GM12878 (cell line): Measurements from ENCODE around the gene TMA16. TPM values are rescaled to one million over a fixed set of nuclear protein-coding genes. Genes with fewer than 3 reads are reported as not detected.

Experiments used
- ATAC-seq: fragments of 200-7000 bp; cut with Tn5 transposase; 3 replicates; pipeline ENCODE4 v1.9.1; 2020; ENCODE audit warnings: mild to moderate bottlenecking, moderate library complexity
- BruUV-seq: library from RNA; stranded (reverse); fragments of 400-500 nt; replicated peaks from 2 replicates; lab custom pipeline; 2021; lab: Mats Ljungman, UMichigan
- CTCF ChIA-PET: fragments of 300-600 bp; sonication (Branson Sonifier 250); formaldehyde crosslinking; extraction: SDS; loops from one replicate; lab custom pipeline; 2021; ENCODE audit warnings: inconsistent platforms; lab: Yijun Ruan, JAX
- POLR2A ChIA-PET: fragments of 350-600 bp; formaldehyde crosslinking; extraction: SDS; loops from one replicate; lab custom pipeline; 2021; ENCODE audit warnings: inconsistent platforms; lab: Charles Lee
- RAD21 ChIA-PET: fragments of 300-600 bp; sonication (Branson Sonifier 250); formaldehyde crosslinking; loops from one replicate; lab custom pipeline; 2023; ENCODE audit warnings: antibody characterized with exemption; ENCODE audit not compliant: unreplicated experiment; lab: Charles Lee
- SMC1A ChIA-PET: fragments of 300-600 bp; sonication (Branson Sonifier 250); formaldehyde crosslinking; loops from one replicate; lab custom pipeline; 2023; ENCODE audit not compliant: unreplicated experiment, uncharacterized antibody; lab: Charles Lee
- DNase-seq: peaks from one replicate; pipeline ENCODE4 v3.0.0-alpha.2; 2011; ENCODE audit warnings: low read depth, low spot score
- FAIRE-seq: peaks from 3 replicates; lab custom pipeline; 2011; peaks lifted over from hg19 to GRCh38; lab: Jason Lieb, UNC
- H2AFZ ChIP-seq: 2 replicates; pipeline ENCODE4 v1.6.0; 2011; ENCODE audit warnings: low read depth, low read length, control low read depth; ENCODE audit not compliant: control insufficient read depth
- H3K27ac ChIP-seq: 2 replicates; pipeline ENCODE4 v1.5.1; 2011; ENCODE audit warnings: control low read depth; ENCODE audit not compliant: control insufficient read depth, insufficient read depth
- H3K27me3 ChIP-seq, 2 experiments: replicated peaks in 1 of 2; 2 replicates each; pipeline versions ENCODE4 v1.6.0 to v1.6.1; 2011; ENCODE audit warnings: low read length in 1 of 2; ENCODE audit not compliant: control insufficient read depth in 2 of 2, insufficient read depth in 2 of 2
- H3K36me3 ChIP-seq, 2 experiments: 2 replicates each; pipeline ENCODE4 v1.5.1; 2011; ENCODE audit warnings: low read length in 1 of 2; ENCODE audit not compliant: control insufficient read depth in 2 of 2, insufficient read depth in 2 of 2
- H3K4me1 ChIP-seq: 2 replicates; pipeline ENCODE4 v1.6.1; 2011; ENCODE audit warnings: mild to moderate bottlenecking, low read length, moderate library complexity, mixed read lengths; ENCODE audit not compliant: control insufficient read depth, insufficient read depth
- H3K4me2 ChIP-seq: 2 replicates; pipeline ENCODE4 v1.6.0; 2011; ENCODE audit warnings: control low read depth; ENCODE audit not compliant: control insufficient read depth, insufficient read depth
- H3K4me3 ChIP-seq: fragments of 200-600 bp; sonication (generic); 2 replicates; pipeline ENCODE4 v1.5.1; 2016
- H3K79me2 ChIP-seq: 2 replicates; pipeline ENCODE4 v1.6.0; 2011; ENCODE audit warnings: low read length; ENCODE audit not compliant: control insufficient read depth, insufficient read depth
- H3K9ac ChIP-seq: 2 replicates; pipeline ENCODE4 v1.8.0; 2011; ENCODE audit warnings: low read length, control low read depth, mixed read lengths; ENCODE audit not compliant: control insufficient read depth, insufficient read depth
- H3K9me3 ChIP-seq: replicated peaks from 3 replicates; pipeline ENCODE4 v1.5.1; 2011; ENCODE audit warnings: mild to moderate bottlenecking, low read length; ENCODE audit not compliant: control insufficient read depth, insufficient read depth
- H4K20me1 ChIP-seq: 2 replicates; pipeline ENCODE4 v1.6.0; 2011; ENCODE audit not compliant: control insufficient read depth, insufficient read depth
- BCL3 ChIP-seq: IDR thresholded peaks from 2 replicates; pipeline ENCODE4 v1.6.1; 2011; ENCODE audit warnings: borderline replicate concordance, low read depth, mild to moderate bottlenecking, moderate library complexity, low read length; ENCODE audit not compliant: insufficient read depth, poor library complexity, severe bottlenecking
- CHD2 ChIP-seq: IDR thresholded peaks from 2 replicates; pipeline ENCODE4 v1.6.1; 2011; ENCODE audit warnings: low read depth, low read length, improper control_type of control experiment, borderline replicate concordance
- HDGF ChIP-seq: fragments of 450-650 bp; IDR thresholded peaks from 2 replicates; pipeline ENCODE4 v1.6.1; 2016; ENCODE audit warnings: antibody characterized with exemption
- ZBTB11 ChIP-seq: fragments of 450-650 bp; formaldehyde crosslinking; IDR thresholded peaks from 2 replicates; pipeline ENCODE4 v1.5.0; 2022; ENCODE audit warnings: mild to moderate bottlenecking, missing genetic modification characterization
- WGBS: methylation state at CpG from one replicate; pipeline ENCODE4 v1.1.6; 2016; ENCODE audit warnings: low lambda C conversion rate; ENCODE audit not compliant: insufficient replicate concordance, insufficient coverage; ENCODE audit errors: missing lambda C conversion rate; 5-methylcytosine and 5-hydroxymethylcytosine counted together
- in situ Hi-C: fragments of 300-500 bp; cut with MboI; formaldehyde crosslinking; loops from 9 replicates; pipeline ENCODE4 v1.14.3; 2018; ENCODE audit warnings: mixed read lengths
- intact Hi-C: fragments of 100-400 bp; cut with micrococcal nuclease; formaldehyde crosslinking; loops from one replicate; pipeline ENCODE4 v1.14.2; 2022; ENCODE audit not compliant: unreplicated experiment
- polyA plus RNA-seq, 11 experiments: library from polyadenylated mRNA; depleted of rRNA in 4 of 11; unstranded in 6 of 11; stranded (reverse) in 5 of 11; fragments of >200 nt; fragmentation: Nextera tagmentation in 4 of 11; fragmentation: Illumina TruSeq in 1 of 11; extraction: Ambion mirVana in 4 of 11; extraction: Trizol in 1 of 11; gene quantifications; 1 replicate in 1 of 11; 2 replicates in 10 of 11; pipeline versions ENCODE4 v1.2.1 to v1.2.3, GENCODE V29; 2011 to 2016; ENCODE audit warnings: inconsistent platforms in 2 of 11, missing spikeins in 2 of 11, low read depth in 1 of 11
- total RNA-seq, 4 experiments: library from RNA; depleted of rRNA in 3 of 4; stranded (reverse); fragments of >200 nt in 3 of 4; fragmentation: Illumina TruSeq in 1 of 4; extraction: Trizol in 1 of 4; gene quantifications; 2 replicates each; pipeline versions ENCODE4 v1.2.1 to v1.2.3, GENCODE V29; 2013 to 2021
- TF ChIP-seq, protein P1 (sequence below): IDR thresholded peaks from 2 replicates; pipeline ENCODE4 v1.6.1; 2012; ENCODE audit warnings: low read length, inconsistent platforms

The TMA16 gene
- total and polyA plus RNA-seq, 10 of the 15 experiments (the other 5 are each of a cell fraction or from before 2014, with no cell fraction given): 37.9 to 91.0 (median 55.8) TPM

- 84% methylated on average over 6 of the region's 6 CpGs for whole genome bisulfite sequencing
- intact Hi-C loops (no loop called here), in situ Hi-C loops (no loop called here)
- Histone ChIP-seq H4K20me1 (no peaks in the 10 kb centered on the region), H3K27me3 (no peaks in the 10 kb centered on the region), H3K36me3 (no peaks in the 10 kb centered on the region), H3K9ac (no peak overlapping the region), H2AFZ (no peak overlapping the region), H3K27ac (no peak overlapping the region), H3K79me2 (no peaks in the 10 kb centered on the region), H3K4me3 (no peak overlapping the region), H3K4me1 (no peaks in the 10 kb centered on the region; the same call in 1 of the 2 replicates), H3K4me2 (no peak overlapping the region), H3K9me3 (no peaks in the 10 kb centered on the region)
- DNase-seq: no peak
- POLR2A ChIA-PET: no interaction called here
- CTCF ChIA-PET: interaction anchor here (0.5 to 1.3 kb wide), 3 partner anchors 13 to 117 kb away, joined by 3 to 4 read pairs (median 3); no protein-coding TSS in a partner anchor
- BruUV-seq: no TSS peak
- ATAC-seq: no peak
- RAD21 ChIA-PET: interaction anchor here (1.3 kb wide), 1 partner anchor 9 kb away, joined by 4 read pairs; no protein-coding TSS in a partner anchor
- TF ChIP-seq ZBTB11 (no peak), HDGF (no peak), BCL3 (no peak), CHD2 (no peak)
- TF ChIP-seq, protein P1, sequence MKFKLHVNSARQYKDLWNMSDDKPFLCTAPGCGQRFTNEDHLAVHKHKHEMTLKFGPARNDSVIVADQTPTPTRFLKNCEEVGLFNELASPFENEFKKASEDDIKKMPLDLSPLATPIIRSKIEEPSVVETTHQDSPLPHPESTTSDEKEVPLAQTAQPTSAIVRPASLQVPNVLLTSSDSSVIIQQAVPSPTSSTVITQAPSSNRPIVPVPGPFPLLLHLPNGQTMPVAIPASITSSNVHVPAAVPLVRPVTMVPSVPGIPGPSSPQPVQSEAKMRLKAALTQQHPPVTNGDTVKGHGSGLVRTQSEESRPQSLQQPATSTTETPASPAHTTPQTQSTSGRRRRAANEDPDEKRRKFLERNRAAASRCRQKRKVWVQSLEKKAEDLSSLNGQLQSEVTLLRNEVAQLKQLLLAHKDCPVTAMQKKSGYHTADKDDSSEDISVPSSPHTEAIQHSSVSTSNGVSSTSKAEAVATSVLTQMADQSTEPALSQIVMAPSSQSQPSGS: no peak
- no peak for FAIRE-seq
- SMC1A ChIA-PET: interaction anchor here (1.0 to 2.7 kb wide), 5 partner anchors 24 to 133 kb away, joined by 3 to 10 read pairs (median 3); no protein-coding TSS in a partner anchor
Measured at GRCh38 chr4:163563592-163563991, 69.1 kb downstream of the TMA16 start.
